Right lobe of liver (tissue), 4 donors: ENCODE results near the gene GALNT10.

ENCODE experiments used
- POLR2A ChIP-seq: fragments of 450-650 bp; IDR thresholded peaks from one replicate; pipeline ENCODE4 v1.6.1; 2017; ENCODE audit warnings: antibody characterized with exemption, mild to moderate bottlenecking
- TF ChIP-seq, protein P1 (sequence below), 4 donors: fragments of 200-600 bp in 3 of 4; fragments of 450-650 bp in 1 of 4; IDR thresholded peaks; one replicate each; pipeline versions ENCODE4 v1.5.1 to v1.8.0; 2016 to 2022; ENCODE audit warnings: antibody characterized with exemption in 4 of 4, mild to moderate bottlenecking in 2 of 4
- donor health status: DM: no; HTN: no; CAD: no.
- donor health status: DM: no; HTN: no; CAD: no.
- donor health status: DM: no; HTN: yes; CAD: no.

DNA sequence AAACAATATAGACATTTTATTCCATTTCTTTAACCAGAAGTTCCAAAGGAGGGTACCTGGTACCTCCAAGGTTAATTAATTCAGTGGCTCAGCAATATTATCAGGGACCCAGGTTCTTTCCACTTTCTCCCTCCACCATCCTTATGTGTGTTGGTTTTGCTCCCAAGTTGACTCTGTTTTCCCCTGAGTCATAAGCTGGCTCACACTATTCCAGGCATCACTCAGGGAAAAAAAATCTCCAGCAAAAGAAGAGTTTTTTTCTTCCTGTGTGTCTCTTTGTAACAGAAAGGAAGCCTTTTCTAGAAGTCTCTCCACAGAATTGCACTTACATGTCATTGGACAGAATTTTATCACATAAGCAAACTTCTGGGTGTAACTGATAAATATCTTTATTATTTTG lies 31.2 kb upstream of the GALNT10 start:
- TF ChIP-seq, protein P1, sequence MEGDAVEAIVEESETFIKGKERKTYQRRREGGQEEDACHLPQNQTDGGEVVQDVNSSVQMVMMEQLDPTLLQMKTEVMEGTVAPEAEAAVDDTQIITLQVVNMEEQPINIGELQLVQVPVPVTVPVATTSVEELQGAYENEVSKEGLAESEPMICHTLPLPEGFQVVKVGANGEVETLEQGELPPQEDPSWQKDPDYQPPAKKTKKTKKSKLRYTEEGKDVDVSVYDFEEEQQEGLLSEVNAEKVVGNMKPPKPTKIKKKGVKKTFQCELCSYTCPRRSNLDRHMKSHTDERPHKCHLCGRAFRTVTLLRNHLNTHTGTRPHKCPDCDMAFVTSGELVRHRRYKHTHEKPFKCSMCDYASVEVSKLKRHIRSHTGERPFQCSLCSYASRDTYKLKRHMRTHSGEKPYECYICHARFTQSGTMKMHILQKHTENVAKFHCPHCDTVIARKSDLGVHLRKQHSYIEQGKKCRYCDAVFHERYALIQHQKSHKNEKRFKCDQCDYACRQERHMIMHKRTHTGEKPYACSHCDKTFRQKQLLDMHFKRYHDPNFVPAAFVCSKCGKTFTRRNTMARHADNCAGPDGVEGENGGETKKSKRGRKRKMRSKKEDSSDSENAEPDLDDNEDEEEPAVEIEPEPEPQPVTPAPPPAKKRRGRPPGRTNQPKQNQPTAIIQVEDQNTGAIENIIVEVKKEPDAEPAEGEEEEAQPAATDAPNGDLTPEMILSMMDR (IDR thresholded peaks at IDR 0.05) = no peak
- TF ChIP-seq POLR2A = no peak
